Ovary (tissue), 3 donors: Measurements from ENCODE around the gene YTHDF1.

Experiments
- EP300 ChIP-seq: sonication (generic); formaldehyde crosslinking; IDR thresholded peaks from one replicate; pipeline ENCODE4 v1.6.1; 2017; ENCODE audit warnings: antibody characterized with exemption
- POLR2A ChIP-seq: fragments of 450-650 bp; IDR thresholded peaks from one replicate; pipeline ENCODE4 v1.6.1; 2017; ENCODE audit warnings: antibody characterized with exemption, mild to moderate bottlenecking, moderate library complexity
- TF ChIP-seq, protein P1 (sequence below), 3 donors: fragments of 450-650 bp in 2 of 3; fragments of 200-600 bp in 1 of 3; IDR thresholded peaks; one replicate each; pipeline versions ENCODE4 v1.5.1 to v1.8.0; 2016 to 2022; ENCODE audit warnings: antibody characterized with exemption in 3 of 3, mild to moderate bottlenecking in 1 of 3
- donor health status: DM: no; HTN: no; CAD: no.

GRCh38 chr20:63244468-63244867, 28.5 kb upstream of the YTHDF1 start:
- TF ChIP-seq, protein P1, sequence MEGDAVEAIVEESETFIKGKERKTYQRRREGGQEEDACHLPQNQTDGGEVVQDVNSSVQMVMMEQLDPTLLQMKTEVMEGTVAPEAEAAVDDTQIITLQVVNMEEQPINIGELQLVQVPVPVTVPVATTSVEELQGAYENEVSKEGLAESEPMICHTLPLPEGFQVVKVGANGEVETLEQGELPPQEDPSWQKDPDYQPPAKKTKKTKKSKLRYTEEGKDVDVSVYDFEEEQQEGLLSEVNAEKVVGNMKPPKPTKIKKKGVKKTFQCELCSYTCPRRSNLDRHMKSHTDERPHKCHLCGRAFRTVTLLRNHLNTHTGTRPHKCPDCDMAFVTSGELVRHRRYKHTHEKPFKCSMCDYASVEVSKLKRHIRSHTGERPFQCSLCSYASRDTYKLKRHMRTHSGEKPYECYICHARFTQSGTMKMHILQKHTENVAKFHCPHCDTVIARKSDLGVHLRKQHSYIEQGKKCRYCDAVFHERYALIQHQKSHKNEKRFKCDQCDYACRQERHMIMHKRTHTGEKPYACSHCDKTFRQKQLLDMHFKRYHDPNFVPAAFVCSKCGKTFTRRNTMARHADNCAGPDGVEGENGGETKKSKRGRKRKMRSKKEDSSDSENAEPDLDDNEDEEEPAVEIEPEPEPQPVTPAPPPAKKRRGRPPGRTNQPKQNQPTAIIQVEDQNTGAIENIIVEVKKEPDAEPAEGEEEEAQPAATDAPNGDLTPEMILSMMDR (IDR thresholded peaks at IDR 0.05) = no peak
- TF ChIP-seq POLR2A (no peak), EP300 (no peak)
